Endothelial cell (in vitro differentiated cells): ENCODE data around the gene SYNE2. TPM values are rescaled to one million over a fixed set of nuclear protein-coding genes. Genes with fewer than 3 reads are reported as not detected.
A peak's percentile ranks its signal among the peaks of the same experiment; 100 is the strongest.

Experiments
- DNase-seq: peaks from one replicate; pipeline ENCODE4 v3.0.0; 2021; ENCODE audit warnings: low spot score
- H3K27ac Mint-ChIP-seq: one replicate; pipeline ENCODE4 v1.8.0; 2021; ENCODE audit warnings: mixed read lengths, inconsistent platforms; ENCODE audit not compliant: unreplicated experiment
- H3K27me3 Mint-ChIP-seq: one replicate; pipeline ENCODE4 v1.8.0; 2021; ENCODE audit warnings: mild to moderate bottlenecking, moderate library complexity, mixed read lengths, inconsistent platforms; ENCODE audit not compliant: unreplicated experiment
- H3K36me3 Mint-ChIP-seq: one replicate; pipeline ENCODE4 v1.8.0; 2021; ENCODE audit warnings: mild to moderate bottlenecking, low read depth, mixed read lengths, inconsistent platforms; ENCODE audit not compliant: unreplicated experiment
- H3K4me1 Mint-ChIP-seq: one replicate; pipeline ENCODE4 v1.8.0; 2021; ENCODE audit warnings: mild to moderate bottlenecking, mixed read lengths, inconsistent platforms; ENCODE audit not compliant: unreplicated experiment
- H3K4me3 Mint-ChIP-seq: one replicate; pipeline ENCODE4 v1.8.0; 2021; ENCODE audit warnings: mild to moderate bottlenecking, mixed read lengths, inconsistent platforms; ENCODE audit not compliant: unreplicated experiment
- H3K9me3 Mint-ChIP-seq: one replicate; pipeline ENCODE4 v1.8.0; 2021; ENCODE audit warnings: mixed read lengths, inconsistent platforms; ENCODE audit not compliant: unreplicated experiment
- total RNA-seq: library from RNA; stranded (reverse); fragmentation: NEBNext Ultra II Directional; extraction: Animal tissue kit (Norgen Biotek cat#: 25700); gene quantifications from one replicate; pipeline ENCODE4 v1.2.1, GENCODE V29; 2021; ENCODE audit not compliant: unreplicated experiment
- TF ChIP-seq, protein P1 (sequence below): fragments of 200-600 bp; sonication (generic); IDR thresholded peaks from one replicate; pipeline ENCODE4 v1.5.0; 2021; ENCODE audit warnings: antibody characterized with exemption; ENCODE audit not compliant: unreplicated experiment

SYNE2 gene
- total RNA-seq, 1 donor from 2014 or later = 35.9 TPM

DNA sequence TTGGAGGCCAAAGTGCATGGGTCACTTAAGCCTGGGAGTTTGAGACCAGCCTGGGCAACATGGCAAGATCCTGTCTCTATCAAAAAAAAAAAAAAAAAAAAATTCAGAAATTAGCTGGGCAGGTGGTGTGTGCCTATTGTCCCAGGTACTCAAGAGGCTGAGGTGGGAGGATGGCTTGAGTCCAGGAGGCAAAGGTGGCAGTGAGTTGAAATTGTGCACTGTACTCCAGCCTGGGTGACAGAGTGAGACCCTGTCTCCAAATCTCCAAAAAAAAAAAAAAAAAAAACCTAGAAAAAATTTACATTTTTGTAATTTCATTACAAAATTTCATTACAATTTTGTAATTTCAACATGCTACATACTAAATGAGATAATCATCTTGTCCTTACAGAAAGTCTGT is 42.7 kb downstream of the SYNE2 start:
- no peak overlapping the region for H3K4me3 Mint-ChIP-seq
- peaks cover 24% of the 10 kb centered on the region for H3K4me1 Mint-ChIP-seq
- no peak for DNase-seq
- no peaks in the 10 kb centered on the region for H3K9me3 Mint-ChIP-seq
- H3K27me3 Mint-ChIP-seq = peaks cover 4% of the 10 kb centered on the region
- H3K27ac Mint-ChIP-seq = no peak overlapping the region
- H3K36me3 Mint-ChIP-seq = no peaks in the 10 kb centered on the region
- TF ChIP-seq, protein P1, sequence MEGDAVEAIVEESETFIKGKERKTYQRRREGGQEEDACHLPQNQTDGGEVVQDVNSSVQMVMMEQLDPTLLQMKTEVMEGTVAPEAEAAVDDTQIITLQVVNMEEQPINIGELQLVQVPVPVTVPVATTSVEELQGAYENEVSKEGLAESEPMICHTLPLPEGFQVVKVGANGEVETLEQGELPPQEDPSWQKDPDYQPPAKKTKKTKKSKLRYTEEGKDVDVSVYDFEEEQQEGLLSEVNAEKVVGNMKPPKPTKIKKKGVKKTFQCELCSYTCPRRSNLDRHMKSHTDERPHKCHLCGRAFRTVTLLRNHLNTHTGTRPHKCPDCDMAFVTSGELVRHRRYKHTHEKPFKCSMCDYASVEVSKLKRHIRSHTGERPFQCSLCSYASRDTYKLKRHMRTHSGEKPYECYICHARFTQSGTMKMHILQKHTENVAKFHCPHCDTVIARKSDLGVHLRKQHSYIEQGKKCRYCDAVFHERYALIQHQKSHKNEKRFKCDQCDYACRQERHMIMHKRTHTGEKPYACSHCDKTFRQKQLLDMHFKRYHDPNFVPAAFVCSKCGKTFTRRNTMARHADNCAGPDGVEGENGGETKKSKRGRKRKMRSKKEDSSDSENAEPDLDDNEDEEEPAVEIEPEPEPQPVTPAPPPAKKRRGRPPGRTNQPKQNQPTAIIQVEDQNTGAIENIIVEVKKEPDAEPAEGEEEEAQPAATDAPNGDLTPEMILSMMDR = no peak

- Mint-ChIP-seq H3K4me1 (peaks cover 20% of the 10 kb centered on the region), H3K27ac (no peak overlapping the region), H3K36me3 (no peaks in the 10 kb centered on the region), H3K27me3 (peaks cover 4% of the 10 kb centered on the region), H3K9me3 (no peaks in the 10 kb centered on the region), H3K4me3 (no peak overlapping the region)
- TF ChIP-seq, protein P1 = no peak
- DNase-seq = no peak
Measured at GRCh38 chr14:63896278-63896720, 43.5 kb downstream of the SYNE2 start.

- Mint-ChIP-seq H3K36me3 (no peaks in the 10 kb centered on the region), H3K27ac (no peak overlapping the region), H3K27me3 (peaks cover 4% of the 10 kb centered on the region), H3K4me1 (peaks cover 15% of the 10 kb centered on the region), H3K4me3 (no peak overlapping the region), H3K9me3 (no peaks in the 10 kb centered on the region)
- TF ChIP-seq, protein P1 = no peak
- no peak for DNase-seq
Measured at GRCh38 chr14:63897721-63898163, 44.9 kb downstream of the SYNE2 start.

- H3K27me3 Mint-ChIP-seq = peaks cover 4% of the 10 kb centered on the region
- H3K27ac Mint-ChIP-seq = peak overlapping the region; percentile 43
- H3K4me1 Mint-ChIP-seq = peaks cover 15% of the 10 kb centered on the region
- no peak for DNase-seq
- H3K9me3 Mint-ChIP-seq = no peaks in the 10 kb centered on the region
- no peaks in the 10 kb centered on the region for H3K36me3 Mint-ChIP-seq
- no peak overlapping the region for H3K4me3 Mint-ChIP-seq
- TF ChIP-seq, protein P1 = no peak
Measured at GRCh38 chr14:63899953-63900352, 47.1 kb downstream of the SYNE2 start.

- Mint-ChIP-seq H3K9me3 (no peaks in the 10 kb centered on the region), H3K36me3 (no peaks in the 10 kb centered on the region), H3K4me3 (no peak overlapping the region), H3K27me3 (peaks cover 4% of the 10 kb centered on the region), H3K4me1 (peaks cover 6% of the 10 kb centered on the region), H3K27ac (no peak overlapping the region)
- DNase-seq = no peak
- TF ChIP-seq, protein P1 = no peak
Measured at GRCh38 chr14:63901434-63902085, 48.8 kb downstream of the SYNE2 start.
